ENCODE results near the gene ZP3.
"Not testable (repeated sequence)": the region's sequence is repeated elsewhere in the genome, so short reads cannot be mapped to it uniquely, and the experiment has no call there.

The ZP3 gene

DNA sequence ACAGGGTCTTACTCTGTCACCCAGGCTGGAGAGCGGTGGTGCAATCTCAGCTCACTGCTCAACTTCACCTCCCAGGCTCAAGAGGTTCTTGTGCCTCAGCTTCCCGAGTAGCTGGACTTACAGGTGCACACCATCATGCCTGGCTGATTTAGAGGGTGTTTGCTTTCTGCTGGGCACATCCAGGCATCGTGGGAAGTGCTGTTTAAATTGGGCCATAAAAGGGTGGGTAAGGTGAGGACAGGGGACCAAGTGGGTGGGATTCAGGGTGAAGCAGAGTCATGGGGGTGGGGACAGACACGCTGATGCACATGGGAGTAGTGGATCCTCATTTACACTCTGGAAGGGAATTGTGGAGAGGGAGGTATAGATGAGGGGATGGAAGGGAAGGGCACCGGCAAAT, 40.2 kb downstream of the ZP3 start:
- H3K9me3 ChIP-seq (ENCODE audit: insufficient read depth, low read length, severe bottlenecking); ATAC-seq (ENCODE audit: insufficient read depth, low read depth); H3K9ac ChIP-seq (ENCODE audit: low read depth, low read length); H3K27ac ChIP-seq (ENCODE audit: low read length); H3K4me3 ChIP-seq (ENCODE audit: low read depth in 1 of 2, low read length in 2 of 2); H3K27me3 ChIP-seq (ENCODE audit: insufficient read depth, low read length, poor library complexity); H4K20me1 ChIP-seq (ENCODE audit: insufficient read depth, low read length); H3K36me3 ChIP-seq (ENCODE audit: insufficient read depth, low read length); H3K79me2 ChIP-seq (ENCODE audit: insufficient read depth, low read length); H3K4me2 ChIP-seq (ENCODE audit: insufficient read depth, low read length); DNase-seq; H2AFZ ChIP-seq (ENCODE audit: low read depth, low read length); H3K4me1 ChIP-seq (ENCODE audit: insufficient read depth, low read length): not testable (repeated sequence)

DNA sequence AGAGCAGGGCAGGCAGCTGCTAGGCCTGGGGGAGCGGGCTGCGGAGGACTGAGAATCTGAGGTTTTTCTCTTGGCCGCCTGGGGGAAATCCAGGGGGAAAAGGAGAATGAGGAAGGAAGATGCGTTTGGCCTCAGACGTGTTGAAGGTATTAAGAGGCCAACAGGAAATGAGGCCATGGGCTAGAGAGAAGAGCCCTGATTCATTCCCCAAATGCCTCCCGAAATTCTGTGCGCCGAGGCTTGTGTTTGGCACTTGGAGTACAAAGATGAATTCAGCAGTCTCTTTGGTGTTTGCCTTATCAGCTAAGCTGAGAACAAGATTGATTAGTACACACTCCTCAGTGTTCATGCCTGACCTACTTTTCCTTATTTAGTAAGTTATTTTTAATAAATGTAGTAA, 41.2 kb downstream of the ZP3 start:
- ATAC-seq (ENCODE audit: insufficient read depth, low read depth); H3K9me3 ChIP-seq (ENCODE audit: insufficient read depth, low read length, severe bottlenecking); H3K4me3 ChIP-seq (ENCODE audit: low read depth in 1 of 2, low read length in 2 of 2); H3K27ac ChIP-seq (ENCODE audit: low read length); H3K79me2 ChIP-seq (ENCODE audit: insufficient read depth, low read length); H3K27me3 ChIP-seq (ENCODE audit: insufficient read depth, low read length, poor library complexity); H3K4me2 ChIP-seq (ENCODE audit: insufficient read depth, low read length); H4K20me1 ChIP-seq (ENCODE audit: insufficient read depth, low read length); H3K4me1 ChIP-seq (ENCODE audit: insufficient read depth, low read length); H3K36me3 ChIP-seq (ENCODE audit: insufficient read depth, low read length); DNase-seq; H3K9ac ChIP-seq (ENCODE audit: low read depth, low read length); H2AFZ ChIP-seq (ENCODE audit: low read depth, low read length): not testable (repeated sequence)

DNA sequence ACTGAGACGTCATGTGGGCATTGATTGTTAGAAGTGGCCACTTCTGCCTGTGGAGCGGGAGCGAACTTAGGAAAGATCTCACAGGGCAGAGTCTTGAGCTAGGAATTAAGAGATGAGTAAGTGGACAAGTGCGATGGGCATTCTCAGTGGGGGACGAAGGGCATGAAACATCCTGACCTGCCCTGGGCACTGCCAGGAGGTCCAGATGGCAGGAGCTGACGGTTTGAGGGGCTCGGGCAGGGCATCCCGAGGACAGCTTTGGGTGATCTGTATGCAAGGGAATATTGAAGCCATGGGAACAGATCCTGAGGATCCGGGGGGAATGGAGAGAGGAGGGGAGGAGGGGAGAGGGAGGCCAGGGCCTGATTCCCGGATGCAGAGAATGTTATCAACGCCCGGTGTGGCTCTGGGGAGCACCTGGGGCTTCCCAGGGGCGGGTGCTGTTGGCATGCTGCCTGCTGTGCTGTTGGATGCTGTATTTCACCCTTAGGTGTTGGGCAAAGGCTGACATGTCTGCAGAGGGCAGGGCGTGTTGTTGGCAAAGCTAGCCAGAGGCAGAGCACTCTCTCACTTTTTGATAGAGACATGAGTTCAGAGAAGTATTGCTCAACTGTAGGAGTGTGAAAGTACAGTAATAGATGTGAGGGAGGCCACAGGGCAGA, 43.1 kb downstream of the ZP3 start:
- not testable (repeated sequence) for H3K9me3 ChIP-seq (ENCODE audit: insufficient read depth, low read length, severe bottlenecking); H3K79me2 ChIP-seq (ENCODE audit: insufficient read depth, low read length); H3K4me1 ChIP-seq (ENCODE audit: insufficient read depth, low read length); H2AFZ ChIP-seq (ENCODE audit: low read depth, low read length); H3K4me2 ChIP-seq (ENCODE audit: insufficient read depth, low read length); H3K27me3 ChIP-seq (ENCODE audit: insufficient read depth, low read length, poor library complexity); H3K27ac ChIP-seq (ENCODE audit: low read length); H3K4me3 ChIP-seq (ENCODE audit: low read depth in 1 of 2, low read length in 2 of 2); DNase-seq; H4K20me1 ChIP-seq (ENCODE audit: insufficient read depth, low read length); H3K9ac ChIP-seq (ENCODE audit: low read depth, low read length); H3K36me3 ChIP-seq (ENCODE audit: insufficient read depth, low read length)
- 0 out of 3 replicates have a peak, but pooled peaks have one; percentile 29 for ATAC-seq (ENCODE audit: insufficient read depth, low read depth)

DNA sequence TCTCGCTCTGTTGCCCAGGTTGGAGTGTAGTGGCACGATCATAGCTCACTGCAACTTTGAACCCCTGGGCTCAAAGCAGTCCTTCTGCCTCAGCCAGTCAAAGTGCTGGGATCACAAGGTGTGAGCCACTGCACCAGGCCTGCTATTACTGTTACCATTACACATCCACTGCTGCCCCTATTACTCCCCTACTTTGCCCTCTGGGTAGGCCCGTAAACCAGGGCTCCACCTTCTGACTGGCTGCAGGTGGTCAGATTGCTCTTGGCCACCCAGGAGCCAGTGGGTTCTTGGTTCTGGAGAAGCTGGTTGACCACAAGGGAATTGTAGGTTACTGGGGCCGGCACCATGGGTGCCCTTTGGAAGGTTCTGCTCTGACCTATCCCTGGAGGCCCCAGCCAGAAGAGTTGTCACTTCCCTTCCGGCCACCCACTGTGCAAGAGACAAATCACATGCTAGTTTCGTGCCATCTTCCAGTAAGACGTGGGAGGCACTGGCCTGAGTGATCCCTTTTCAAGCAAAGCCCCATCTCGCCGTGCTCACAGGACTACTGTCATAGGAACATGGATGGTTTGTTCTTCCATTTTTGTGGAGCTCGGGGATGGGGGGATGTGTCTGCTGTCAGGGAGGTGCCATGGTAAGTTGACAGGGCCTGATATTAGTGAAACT, 46.9 kb downstream of the ZP3 start:
- ATAC-seq (ENCODE audit: insufficient read depth, low read depth); H2AFZ ChIP-seq (ENCODE audit: low read depth, low read length); H3K9ac ChIP-seq (ENCODE audit: low read depth, low read length); H3K4me2 ChIP-seq (ENCODE audit: insufficient read depth, low read length); H3K27me3 ChIP-seq (ENCODE audit: insufficient read depth, low read length, poor library complexity); H3K4me3 ChIP-seq (ENCODE audit: low read depth in 1 of 2, low read length in 2 of 2); H3K79me2 ChIP-seq (ENCODE audit: insufficient read depth, low read length); H3K36me3 ChIP-seq (ENCODE audit: insufficient read depth, low read length); H3K9me3 ChIP-seq (ENCODE audit: insufficient read depth, low read length, severe bottlenecking); H3K4me1 ChIP-seq (ENCODE audit: insufficient read depth, low read length); DNase-seq; H3K27ac ChIP-seq (ENCODE audit: low read length); H4K20me1 ChIP-seq (ENCODE audit: insufficient read depth, low read length): not testable (repeated sequence)

DNA sequence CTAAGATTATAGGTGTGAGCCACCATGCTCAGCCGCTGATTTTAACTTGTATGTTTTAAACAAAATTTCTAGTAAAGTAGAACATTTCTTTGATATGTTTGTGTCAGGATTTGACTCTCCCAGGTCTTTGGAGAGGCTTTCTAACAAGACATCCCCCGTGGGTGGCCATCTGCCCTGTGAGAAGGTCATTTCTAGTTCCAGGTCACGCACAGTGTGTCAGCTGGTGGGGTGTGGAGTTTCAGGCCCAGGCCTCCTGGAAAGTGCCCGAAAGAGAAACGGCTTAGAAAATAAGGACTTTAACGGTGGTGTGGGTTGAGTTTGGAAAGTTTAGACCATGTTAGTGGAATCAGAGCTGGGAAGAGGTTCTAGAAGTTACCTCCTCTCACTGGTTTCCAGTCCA, 48.3 kb downstream of the ZP3 start:
- not testable (repeated sequence) for H3K9me3 ChIP-seq (ENCODE audit: insufficient read depth, low read length, severe bottlenecking); H3K4me2 ChIP-seq (ENCODE audit: insufficient read depth, low read length); H4K20me1 ChIP-seq (ENCODE audit: insufficient read depth, low read length); H3K27me3 ChIP-seq (ENCODE audit: insufficient read depth, low read length, poor library complexity); H3K79me2 ChIP-seq (ENCODE audit: insufficient read depth, low read length); ATAC-seq (ENCODE audit: insufficient read depth, low read depth); H3K9ac ChIP-seq (ENCODE audit: low read depth, low read length); H3K27ac ChIP-seq (ENCODE audit: low read length); H2AFZ ChIP-seq (ENCODE audit: low read depth, low read length); H3K36me3 ChIP-seq (ENCODE audit: insufficient read depth, low read length); DNase-seq; H3K4me3 ChIP-seq (ENCODE audit: low read depth in 1 of 2, low read length in 2 of 2); H3K4me1 ChIP-seq (ENCODE audit: insufficient read depth, low read length)

DNA sequence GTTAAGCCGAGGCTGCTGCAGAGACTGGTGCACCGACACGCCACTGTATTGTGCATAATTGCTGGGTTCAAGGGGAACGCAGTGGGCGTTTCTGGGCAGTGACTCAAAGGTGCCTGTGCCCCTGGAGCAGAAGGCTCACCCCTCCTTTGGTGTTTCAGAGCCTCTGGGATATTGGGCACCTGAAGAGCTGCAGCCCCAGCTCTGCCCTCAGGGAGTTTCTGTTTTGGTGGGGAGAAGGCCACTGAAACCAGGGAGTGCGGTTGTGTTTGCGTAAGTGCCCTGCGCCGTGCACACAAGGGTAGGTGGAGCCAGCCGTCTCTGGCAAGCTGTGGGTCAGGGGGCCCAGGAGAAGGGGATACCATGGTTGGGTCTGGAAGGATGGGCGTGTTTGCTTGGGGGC, 51.5 kb downstream of the ZP3 start:
- H3K9me3 ChIP-seq (ENCODE audit: insufficient read depth, low read length, severe bottlenecking); ATAC-seq (ENCODE audit: insufficient read depth, low read depth); H3K4me1 ChIP-seq (ENCODE audit: insufficient read depth, low read length); H3K4me3 ChIP-seq (ENCODE audit: low read depth in 1 of 2, low read length in 2 of 2); H3K27ac ChIP-seq (ENCODE audit: low read length); H3K4me2 ChIP-seq (ENCODE audit: insufficient read depth, low read length); H2AFZ ChIP-seq (ENCODE audit: low read depth, low read length); H3K79me2 ChIP-seq (ENCODE audit: insufficient read depth, low read length); DNase-seq; H3K36me3 ChIP-seq (ENCODE audit: insufficient read depth, low read length); H4K20me1 ChIP-seq (ENCODE audit: insufficient read depth, low read length); H3K27me3 ChIP-seq (ENCODE audit: insufficient read depth, low read length, poor library complexity); H3K9ac ChIP-seq (ENCODE audit: low read depth, low read length): not testable (repeated sequence)

DNA sequence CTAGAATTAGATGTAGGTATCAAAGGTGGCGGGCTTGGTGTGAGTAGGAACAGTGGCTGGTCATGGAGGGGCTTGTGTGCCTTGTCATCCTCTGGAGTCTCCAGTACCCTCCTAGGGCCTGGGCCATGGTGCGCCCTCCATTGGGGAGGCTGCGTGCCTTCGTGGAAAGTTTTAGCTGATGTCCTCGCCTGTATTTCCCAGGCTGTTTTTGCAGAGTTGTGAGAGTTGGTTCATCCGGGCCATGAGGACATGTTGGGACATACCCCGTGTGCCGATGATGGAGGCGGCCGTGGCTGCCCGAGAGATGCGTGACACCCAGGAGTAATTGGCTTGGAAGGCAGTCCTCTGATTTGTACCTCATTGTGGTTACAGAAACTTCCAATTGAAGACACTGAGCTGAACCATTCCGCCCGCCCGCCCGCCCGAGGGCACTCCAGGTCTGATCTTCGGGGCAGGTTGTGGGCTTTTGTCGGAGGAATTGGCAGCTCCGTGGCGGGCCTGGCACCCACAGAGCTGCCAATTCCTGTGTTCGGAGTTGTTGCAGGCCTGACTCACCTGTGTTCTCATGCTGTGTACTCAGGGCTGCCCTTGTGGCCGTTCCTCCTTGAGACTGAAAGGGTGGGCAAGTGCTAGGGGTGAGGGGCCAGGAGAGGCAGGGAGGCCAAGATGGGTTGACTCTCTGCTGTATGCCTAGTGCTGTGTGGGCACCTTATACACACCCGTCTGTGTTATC, 52.2 kb downstream of the ZP3 start:
- not testable (repeated sequence) for H4K20me1 ChIP-seq (ENCODE audit: insufficient read depth, low read length); H3K9ac ChIP-seq (ENCODE audit: low read depth, low read length); ATAC-seq (ENCODE audit: insufficient read depth, low read depth); H3K27me3 ChIP-seq (ENCODE audit: insufficient read depth, low read length, poor library complexity); H3K9me3 ChIP-seq (ENCODE audit: insufficient read depth, low read length, severe bottlenecking); DNase-seq; H3K27ac ChIP-seq (ENCODE audit: low read length); H3K36me3 ChIP-seq (ENCODE audit: insufficient read depth, low read length); H2AFZ ChIP-seq (ENCODE audit: low read depth, low read length); H3K79me2 ChIP-seq (ENCODE audit: insufficient read depth, low read length); H3K4me1 ChIP-seq (ENCODE audit: insufficient read depth, low read length); H3K4me3 ChIP-seq (ENCODE audit: low read depth in 1 of 2, low read length in 2 of 2); H3K4me2 ChIP-seq (ENCODE audit: insufficient read depth, low read length)

DNA sequence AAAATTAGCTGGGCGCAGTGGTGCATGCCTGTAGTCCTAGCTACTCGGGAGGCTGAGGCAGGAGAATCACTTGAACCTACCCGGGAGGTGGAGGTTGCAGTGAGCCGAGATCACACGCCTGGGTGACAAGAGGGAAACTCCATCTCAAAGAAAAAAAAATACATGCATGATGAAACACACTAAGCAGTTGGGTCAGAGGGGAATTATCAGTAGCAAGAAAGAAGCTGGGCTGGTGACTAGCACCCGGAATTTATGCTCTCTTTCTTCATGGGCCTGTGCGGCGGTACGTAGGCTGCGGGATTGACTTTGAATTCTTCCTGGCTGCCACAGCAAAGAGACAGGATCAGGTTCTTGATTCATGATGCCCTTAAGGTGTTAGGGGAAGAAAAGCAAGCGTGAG, 54.9 kb downstream of the ZP3 start:
- H3K27me3 ChIP-seq (ENCODE audit: insufficient read depth, low read length, poor library complexity); H3K27ac ChIP-seq (ENCODE audit: low read length); DNase-seq; H3K4me2 ChIP-seq (ENCODE audit: insufficient read depth, low read length); H2AFZ ChIP-seq (ENCODE audit: low read depth, low read length); H3K36me3 ChIP-seq (ENCODE audit: insufficient read depth, low read length); H4K20me1 ChIP-seq (ENCODE audit: insufficient read depth, low read length); H3K4me1 ChIP-seq (ENCODE audit: insufficient read depth, low read length); H3K4me3 ChIP-seq (ENCODE audit: low read depth in 1 of 2, low read length in 2 of 2); H3K9ac ChIP-seq (ENCODE audit: low read depth, low read length); ATAC-seq (ENCODE audit: insufficient read depth, low read depth); H3K79me2 ChIP-seq (ENCODE audit: insufficient read depth, low read length); H3K9me3 ChIP-seq (ENCODE audit: insufficient read depth, low read length, severe bottlenecking): not testable (repeated sequence)
